LNCaP clone FGC (cell line): ENCODE results near the gene GARIN5A.

ENCODE experiments used
- DNase-seq: peaks from one replicate; pipeline ENCODE4 v3.0.0-alpha.2; 2011; ENCODE audit warnings: low read depth
- H3K4me3 ChIP-seq: 2 replicates; pipeline ENCODE4 v1.5.1; 2011; ENCODE audit warnings: mild to moderate bottlenecking, low read depth, low read length, control low read depth
- CTCF ChIP-seq: IDR thresholded peaks from 2 replicates; pipeline ENCODE4 v1.5.1; 2012; ENCODE audit warnings: mild to moderate bottlenecking; ENCODE audit not compliant: control insufficient read depth, insufficient read depth; ENCODE audit errors: extremely low read depth

GARIN5A gene

DNA sequence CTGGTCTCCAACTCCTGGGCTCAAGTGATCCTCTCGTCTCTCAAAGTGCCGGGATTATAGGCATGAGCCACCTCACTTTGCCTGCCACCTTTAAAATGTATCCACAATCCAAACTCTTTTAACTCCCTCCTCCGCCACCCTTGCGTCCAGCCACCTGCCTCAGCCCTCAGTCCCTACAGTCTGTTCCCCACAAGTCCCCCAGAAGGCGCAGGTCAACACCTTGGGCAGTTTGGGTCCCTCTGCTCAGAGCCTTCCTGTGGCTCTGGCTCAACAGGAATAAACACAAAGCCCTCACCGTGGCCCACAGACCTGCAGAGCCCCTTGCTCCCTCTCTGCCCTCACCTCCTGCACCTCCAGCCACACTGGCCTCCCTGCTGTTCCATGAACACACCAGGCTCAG is 7.8 kb downstream of the GARIN5A start:
- DNase-seq: no peak
- no peak for TF ChIP-seq CTCF
- H3K4me3 ChIP-seq: no peak overlapping the region

DNA sequence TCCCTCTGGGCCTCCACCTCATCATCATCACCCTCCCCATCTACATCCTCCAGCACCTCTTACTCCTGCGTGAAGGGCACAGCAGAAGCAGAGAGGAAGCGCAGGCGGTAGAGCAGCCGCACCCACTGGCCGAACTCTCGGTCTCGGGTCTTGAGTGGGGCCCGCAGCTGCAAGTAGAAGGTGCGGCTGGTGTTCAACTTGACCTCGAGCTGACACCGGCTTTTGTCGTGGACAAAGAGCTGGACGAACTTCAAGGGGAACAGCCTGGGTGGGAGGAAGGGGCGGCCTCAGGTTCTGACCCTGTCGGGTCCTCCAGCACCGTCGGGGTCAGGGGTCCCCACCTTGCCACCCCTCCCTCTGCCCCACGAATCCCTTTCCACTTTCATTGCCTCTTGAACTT is 9.1 kb downstream of the GARIN5A start:
- no peak for TF ChIP-seq CTCF
- no peak for DNase-seq
- H3K4me3 ChIP-seq: no peak overlapping the region

DNA sequence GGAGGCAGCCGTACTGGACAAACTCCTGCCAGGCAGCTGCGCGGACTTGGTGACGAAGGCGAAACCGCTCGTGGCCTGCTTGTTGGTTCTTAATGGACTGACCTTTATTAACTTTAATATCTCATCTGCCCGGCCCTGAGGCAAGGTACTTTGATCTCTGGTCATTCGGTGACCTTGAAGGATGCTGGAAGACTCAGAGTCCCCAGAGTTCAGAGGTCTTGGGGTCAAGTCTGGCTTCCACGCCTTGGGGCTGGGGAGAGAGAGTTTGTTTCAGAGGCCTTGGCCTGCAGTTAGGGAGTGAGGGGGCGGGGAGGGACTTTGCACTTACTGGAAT is 10.0 kb downstream of the GARIN5A start:
- H3K4me3 ChIP-seq: no peak overlapping the region
- no peak for DNase-seq
- TF ChIP-seq CTCF: no peak

GRCh38 chr19:50465986-50466705 is 10.5 kb downstream of the GARIN5A start:
- DNase-seq: no peak
- H3K4me3 ChIP-seq: no peak overlapping the region
- no peak for TF ChIP-seq CTCF

DNA sequence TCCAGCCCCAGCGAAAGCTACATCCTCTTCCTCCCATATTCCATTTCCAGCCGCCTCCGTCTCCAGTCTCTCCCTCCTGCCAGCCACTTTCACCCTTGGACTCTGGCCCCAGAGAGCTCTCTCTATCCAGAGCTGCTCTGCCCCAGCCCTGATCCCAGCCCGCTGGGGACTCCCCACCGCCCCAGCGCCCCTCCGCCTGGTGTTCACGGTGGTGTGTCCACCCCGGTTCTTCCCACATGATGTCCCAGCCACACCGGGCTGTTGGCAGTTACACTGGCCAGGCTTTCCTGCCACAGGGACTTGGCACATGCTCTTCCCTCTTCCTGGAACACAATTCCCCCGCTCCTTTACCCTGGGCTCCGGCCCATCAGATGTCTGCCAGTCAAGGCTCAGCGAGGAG is 11.6 kb downstream of the GARIN5A start:
- no peak overlapping the region for H3K4me3 ChIP-seq
- TF ChIP-seq CTCF: no peak
- no peak for DNase-seq

GRCh38 chr19:50464348-50464747 is 12.3 kb downstream of the GARIN5A start:
- DNase-seq: no peak
- no peak for TF ChIP-seq CTCF
- no peak overlapping the region for H3K4me3 ChIP-seq

DNA sequence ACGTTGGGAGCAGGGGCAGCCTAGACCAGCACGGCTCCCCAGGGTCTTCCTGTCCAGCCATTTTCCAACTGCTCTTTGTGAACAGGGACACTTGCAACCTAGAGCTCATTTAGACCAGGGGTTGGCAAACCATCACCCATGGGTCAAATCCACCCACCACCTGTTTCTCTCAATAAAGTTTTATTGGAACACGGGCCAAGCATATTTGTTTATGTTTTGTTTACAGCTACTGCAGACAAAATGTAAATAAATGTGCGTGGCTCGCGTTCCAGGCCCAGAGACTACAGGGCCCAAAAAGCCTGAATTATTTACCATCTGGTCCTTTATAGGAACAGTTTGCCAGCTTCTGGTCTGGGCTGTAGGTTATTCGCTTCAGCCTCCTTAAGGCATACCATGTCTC is 13.7 kb downstream of the GARIN5A start:
- H3K4me3 ChIP-seq: no peak overlapping the region
- no peak for DNase-seq
- TF ChIP-seq CTCF: no peak
